ENCODE data around the gene CDH16.

The CDH16 gene

GRCh38 chr16:66916518-66916917 is 2.2 kb downstream of the CDH16 start:
- peaks cover 9% of the 10 kb centered on the region; the same call in 1 of the 2 replicates for H3K27me3 ChIP-seq (ENCODE audit: insufficient read depth, low read length)
- H3K27ac ChIP-seq (ENCODE audit: low read depth, low read length), result no peak overlapping the region
- H3K4me3 ChIP-seq (ENCODE audit: low read length), result no peak overlapping the region
- H3K4me1 ChIP-seq (ENCODE audit: insufficient read depth, low read length), result no peaks in the 10 kb centered on the region
- H3K36me3 ChIP-seq (ENCODE audit: insufficient read depth, low read length), result no peaks in the 10 kb centered on the region
- no peaks in the 10 kb centered on the region for H3K9me3 ChIP-seq (ENCODE audit: insufficient read depth, low read depth, low read length)
- no peak overlapping the region for H3K9ac ChIP-seq (ENCODE audit: low read depth, low read length)
- 91% methylated on average over 6 of the region's 6 CpGs for WGBS

GRCh38 chr16:66915041-66915440 is 3.6 kb downstream of the CDH16 start:
- Histone ChIP-seq H3K4me3 (ENCODE audit: low read length) (no peak overlapping the region), H3K9me3 (ENCODE audit: insufficient read depth, low read depth, low read length) (no peaks in the 10 kb centered on the region), H3K9ac (ENCODE audit: low read depth, low read length) (no peak overlapping the region), H3K36me3 (ENCODE audit: insufficient read depth, low read length) (no peaks in the 10 kb centered on the region), H3K27me3 (ENCODE audit: insufficient read depth, low read length) (peaks cover 7% of the 10 kb centered on the region; the same call in 1 of the 2 replicates), H3K4me1 (ENCODE audit: insufficient read depth, low read length) (no peaks in the 10 kb centered on the region), H3K27ac (ENCODE audit: low read depth, low read length) (no peak overlapping the region)
- WGBS, result 78% methylated on average over 6 of the region's 7 CpGs

- Histone ChIP-seq H3K27me3 (ENCODE audit: insufficient read depth, low read length) (peaks cover 3% of the 10 kb centered on the region; the same call in 1 of the 2 replicates), H3K27ac (ENCODE audit: low read depth, low read length) (no peak overlapping the region), H3K36me3 (ENCODE audit: insufficient read depth, low read length) (no peaks in the 10 kb centered on the region), H3K4me1 (ENCODE audit: insufficient read depth, low read length) (no peaks in the 10 kb centered on the region), H3K9me3 (ENCODE audit: insufficient read depth, low read depth, low read length) (no peaks in the 10 kb centered on the region), H3K4me3 (ENCODE audit: low read length) (no peak overlapping the region), H3K9ac (ENCODE audit: low read depth, low read length) (no peak overlapping the region)
- WGBS, result 97% methylated on average over 7 of the region's 7 CpGs
Observed at GRCh38 chr16:66914541-66914940, 4.1 kb downstream of the CDH16 start.

DNA sequence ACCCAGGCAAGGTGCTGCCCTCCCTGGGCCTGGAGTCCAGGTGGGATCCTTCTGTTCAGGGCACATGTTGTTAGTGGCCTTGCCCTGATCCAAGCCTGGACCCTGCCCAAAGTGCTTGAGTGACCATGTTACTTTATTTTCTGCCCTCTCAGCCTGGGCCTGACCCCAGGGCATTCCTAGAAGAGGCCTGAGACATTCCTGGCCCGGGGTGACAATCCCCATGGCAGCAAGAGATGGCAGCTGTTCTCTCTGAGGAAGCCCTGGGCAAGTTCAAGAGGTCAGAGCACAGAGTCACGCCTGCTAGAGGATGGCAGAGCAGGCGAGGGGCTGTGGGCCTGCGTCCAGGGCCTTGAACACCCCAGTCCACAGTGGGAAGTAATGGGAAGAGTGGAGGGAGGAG is 5.0 kb downstream of the CDH16 start:
- H3K4me3 ChIP-seq (ENCODE audit: low read length), result no peak overlapping the region
- no peaks in the 10 kb centered on the region for H3K9me3 ChIP-seq (ENCODE audit: insufficient read depth, low read depth, low read length)
- WGBS, result 83% methylated on average over 4 of the region's 4 CpGs
- H3K27ac ChIP-seq (ENCODE audit: low read depth, low read length), result no peak overlapping the region
- H3K36me3 ChIP-seq (ENCODE audit: insufficient read depth, low read length), result no peaks in the 10 kb centered on the region
- no peaks in the 10 kb centered on the region for H3K4me1 ChIP-seq (ENCODE audit: insufficient read depth, low read length)
- H3K27me3 ChIP-seq (ENCODE audit: insufficient read depth, low read length), result no peaks in the 10 kb centered on the region; the same call in 1 of the 2 replicates
- no peak overlapping the region for H3K9ac ChIP-seq (ENCODE audit: low read depth, low read length)

DNA sequence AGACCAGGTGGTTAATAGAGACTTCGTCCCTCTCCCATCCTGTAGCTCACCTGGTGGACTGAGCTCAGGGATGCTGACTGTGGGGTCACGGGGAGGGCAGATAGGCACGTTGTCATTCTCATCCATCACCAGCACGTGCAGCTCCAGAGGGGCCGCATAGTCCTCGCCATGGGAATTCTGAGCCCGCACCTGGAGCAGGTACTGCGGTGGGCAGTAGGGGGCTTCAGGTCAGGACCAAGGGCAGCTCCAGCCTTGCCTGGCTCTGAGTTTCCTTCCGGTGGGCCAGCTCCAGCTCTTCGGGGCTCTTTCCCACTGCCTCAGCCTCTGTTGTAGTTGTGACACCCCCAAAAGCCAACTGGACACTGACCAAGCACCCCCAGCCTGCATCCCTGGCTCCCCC is 5.6 kb downstream of the CDH16 start:
- 52% methylated on average over 10 of the region's 10 CpGs for WGBS
- no peaks in the 10 kb centered on the region; the same call in 1 of the 2 replicates for H3K27me3 ChIP-seq (ENCODE audit: insufficient read depth, low read length)
- no peaks in the 10 kb centered on the region for H3K9me3 ChIP-seq (ENCODE audit: insufficient read depth, low read depth, low read length)
- H3K36me3 ChIP-seq (ENCODE audit: insufficient read depth, low read length), result no peaks in the 10 kb centered on the region
- no peak overlapping the region for H3K9ac ChIP-seq (ENCODE audit: low read depth, low read length)
- no peak overlapping the region for H3K27ac ChIP-seq (ENCODE audit: low read depth, low read length)
- H3K4me3 ChIP-seq (ENCODE audit: low read length), result no peak overlapping the region
- H3K4me1 ChIP-seq (ENCODE audit: insufficient read depth, low read length), result no peaks in the 10 kb centered on the region

DNA sequence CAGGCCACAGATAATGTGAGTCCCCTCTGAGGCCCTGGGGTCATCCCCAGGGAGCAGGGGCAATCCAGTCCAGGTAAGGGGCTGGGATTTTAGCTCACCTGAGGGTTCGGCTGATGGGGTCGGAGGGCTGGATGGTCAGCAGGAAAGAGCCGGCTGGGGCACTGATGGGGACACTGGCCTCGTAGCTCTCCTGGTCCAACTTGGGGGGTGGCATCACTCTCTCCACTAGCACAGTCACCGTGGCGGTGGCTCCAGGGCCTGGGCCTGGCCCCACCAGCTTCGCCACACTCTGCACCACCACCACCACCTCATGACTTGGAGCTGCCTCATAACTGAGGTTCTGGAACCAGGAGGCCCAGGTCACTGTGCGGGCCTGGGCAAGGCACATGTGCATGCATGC is 6.9 kb downstream of the CDH16 start:
- Histone ChIP-seq H3K9me3 (ENCODE audit: insufficient read depth, low read depth, low read length) (no peaks in the 10 kb centered on the region), H3K36me3 (ENCODE audit: insufficient read depth, low read length) (no peaks in the 10 kb centered on the region), H3K27ac (ENCODE audit: low read depth, low read length) (no peak overlapping the region), H3K4me3 (ENCODE audit: low read length) (no peak overlapping the region), H3K4me1 (ENCODE audit: insufficient read depth, low read length) (no peaks in the 10 kb centered on the region), H3K9ac (ENCODE audit: low read depth, low read length) (no peak overlapping the region), H3K27me3 (ENCODE audit: insufficient read depth, low read length) (no peaks in the 10 kb centered on the region; the same call in 1 of the 2 replicates)
- 91% methylated on average over 8 of the region's 8 CpGs for WGBS

GRCh38 chr16:66911112-66911511 is 7.6 kb downstream of the CDH16 start:
- Histone ChIP-seq H3K4me3 (ENCODE audit: low read length) (no peak overlapping the region), H3K9ac (ENCODE audit: low read depth, low read length) (no peak overlapping the region), H3K27ac (ENCODE audit: low read depth, low read length) (no peak overlapping the region), H3K4me1 (ENCODE audit: insufficient read depth, low read length) (no peaks in the 10 kb centered on the region), H3K9me3 (ENCODE audit: insufficient read depth, low read depth, low read length) (no peaks in the 10 kb centered on the region), H3K36me3 (ENCODE audit: insufficient read depth, low read length) (no peaks in the 10 kb centered on the region), H3K27me3 (ENCODE audit: insufficient read depth, low read length) (no peaks in the 10 kb centered on the region; the same call in 1 of the 2 replicates)
- 79% methylated on average over 5 of the region's 5 CpGs for WGBS

DNA sequence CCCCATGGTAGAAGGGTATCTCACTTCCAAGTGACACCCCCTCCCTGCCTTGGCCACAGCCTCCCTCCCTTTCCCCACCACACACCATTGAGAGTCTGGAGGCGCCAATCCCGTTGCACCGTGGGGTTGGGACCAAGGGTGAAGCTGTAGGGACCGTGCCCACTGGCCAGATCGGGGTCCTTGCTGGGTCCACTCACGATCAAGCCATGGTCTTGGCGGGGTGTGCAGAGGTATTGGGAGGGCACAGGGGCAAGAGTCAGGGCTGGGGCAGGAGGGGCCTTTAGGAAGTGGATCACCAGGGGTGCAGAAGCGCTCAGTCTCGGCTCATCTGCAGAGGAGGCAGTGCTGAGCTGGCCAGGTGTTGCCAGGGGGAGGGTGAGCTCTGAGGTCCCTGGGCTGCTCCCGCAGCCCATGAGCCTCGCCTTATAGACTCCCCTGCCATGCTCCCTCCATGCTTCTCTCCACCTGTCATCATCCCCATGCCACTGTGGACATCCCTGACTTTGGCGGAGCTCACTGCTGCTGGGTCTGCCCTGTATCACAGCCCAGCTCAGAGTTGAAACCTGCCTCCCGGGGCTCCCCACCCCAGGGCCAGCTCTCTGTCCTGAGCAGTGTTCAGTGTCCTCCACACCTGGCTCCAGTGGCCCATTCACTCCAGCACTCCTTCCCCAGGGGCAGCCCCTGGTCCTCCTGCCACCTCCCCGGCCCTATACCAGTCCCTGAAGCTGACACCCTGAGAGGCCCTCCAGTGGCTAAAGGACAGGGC is 8.3 kb downstream of the CDH16 start:
- no peaks in the 10 kb centered on the region for H3K36me3 ChIP-seq (ENCODE audit: insufficient read depth, low read length)
- WGBS, result 86% methylated on average over 14 of the region's 14 CpGs
- H3K27me3 ChIP-seq (ENCODE audit: insufficient read depth, low read length), result no peaks in the 10 kb centered on the region; the same call in 1 of the 2 replicates
- no peak overlapping the region for H3K27ac ChIP-seq (ENCODE audit: low read depth, low read length)
- H3K4me3 ChIP-seq (ENCODE audit: low read length), result no peak overlapping the region
- H3K9me3 ChIP-seq (ENCODE audit: insufficient read depth, low read depth, low read length), result no peaks in the 10 kb centered on the region
- no peak overlapping the region for H3K9ac ChIP-seq (ENCODE audit: low read depth, low read length)
- no peaks in the 10 kb centered on the region for H3K4me1 ChIP-seq (ENCODE audit: insufficient read depth, low read length)

DNA sequence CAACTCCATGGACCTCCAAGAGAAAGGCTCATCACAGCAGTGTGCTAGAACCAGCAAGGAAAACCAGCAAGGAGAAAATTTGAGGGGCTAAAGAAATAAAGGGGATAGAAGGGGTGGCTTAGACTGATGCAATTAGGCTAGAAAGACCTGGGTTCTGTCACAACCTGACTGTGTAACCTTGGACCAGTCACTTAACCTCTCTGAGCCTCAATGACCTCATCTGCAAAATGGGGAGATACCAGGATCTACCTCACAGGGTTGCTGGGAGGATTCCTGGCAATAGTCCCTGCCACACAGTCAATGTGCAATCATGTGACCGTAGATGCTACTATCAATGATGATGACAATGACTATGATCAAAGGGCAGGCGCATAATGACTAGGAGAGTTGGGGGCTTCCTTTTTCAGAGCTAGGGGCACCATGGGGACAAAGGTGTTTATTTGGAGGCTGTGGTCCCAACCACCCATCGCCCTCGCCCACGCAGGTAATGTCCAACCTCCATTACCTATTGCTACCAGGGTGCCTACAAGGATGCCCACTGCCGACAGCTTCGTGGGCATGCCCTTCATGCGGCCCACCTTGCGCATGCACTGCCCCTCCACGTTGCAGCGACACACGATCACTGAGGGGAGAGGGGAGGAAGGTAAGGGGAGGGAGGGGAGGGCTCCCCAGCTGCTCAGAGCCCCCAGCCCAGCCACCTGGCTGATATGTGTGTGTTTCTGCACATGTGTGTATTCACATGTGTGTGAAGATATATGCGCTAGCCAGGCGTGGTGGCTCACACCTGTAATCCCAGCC is 9.7 kb downstream of the CDH16 start:
- no peaks in the 10 kb centered on the region for H3K9me3 ChIP-seq (ENCODE audit: insufficient read depth, low read depth, low read length)
- H3K27ac ChIP-seq (ENCODE audit: low read depth, low read length), result no peak overlapping the region
- 88% methylated on average over 14 of the region's 14 CpGs for WGBS
- H3K9ac ChIP-seq (ENCODE audit: low read depth, low read length), result no peak overlapping the region
- H3K4me1 ChIP-seq (ENCODE audit: insufficient read depth, low read length), result no peaks in the 10 kb centered on the region
- no peaks in the 10 kb centered on the region for H3K36me3 ChIP-seq (ENCODE audit: insufficient read depth, low read length)
- no peaks in the 10 kb centered on the region for H3K27me3 ChIP-seq (ENCODE audit: insufficient read depth, low read length)
- H3K4me3 ChIP-seq (ENCODE audit: low read length), result no peak overlapping the region

- WGBS, result 83% methylated on average over 3 of the region's 3 CpGs
- no peaks in the 10 kb centered on the region for H3K4me1 ChIP-seq (ENCODE audit: insufficient read depth, low read length)
- H3K9ac ChIP-seq (ENCODE audit: low read depth, low read length), result no peak overlapping the region
- no peaks in the 10 kb centered on the region for H3K9me3 ChIP-seq (ENCODE audit: insufficient read depth, low read depth, low read length)
- no peak overlapping the region for H3K27ac ChIP-seq (ENCODE audit: low read depth, low read length)
- no peaks in the 10 kb centered on the region for H3K27me3 ChIP-seq (ENCODE audit: insufficient read depth, low read length)
- no peak overlapping the region for H3K4me3 ChIP-seq (ENCODE audit: low read length)
- H3K36me3 ChIP-seq (ENCODE audit: insufficient read depth, low read length), result no peaks in the 10 kb centered on the region
Observed at GRCh38 chr16:66908116-66908515, 10.6 kb downstream of the CDH16 start.

Measured in HUES64 (cell line).